NT2/D1 (cell line): ENCODE data around the gene LRRC26.
A peak's percentile ranks its signal among the peaks of the same experiment; 100 is the strongest.

Experiments
- DNase-seq: peaks from one replicate; pipeline ENCODE4 v3.0.0-alpha.2; 2011; ENCODE audit warnings: low read depth, low spot score
- H3K27me3 ChIP-seq: 2 replicates; pipeline ENCODE4 v1.6.0; 2011; ENCODE audit warnings: mild to moderate bottlenecking; ENCODE audit not compliant: insufficient read length, insufficient read depth
- H3K36me3 ChIP-seq: 2 replicates; pipeline ENCODE4 v1.6.1; 2011; ENCODE audit warnings: mild to moderate bottlenecking, low read length, mixed read lengths; ENCODE audit not compliant: insufficient read depth, insufficient read length
- H3K4me1 ChIP-seq: 2 replicates; pipeline ENCODE4 v1.5.1; 2011; ENCODE audit not compliant: insufficient read depth, insufficient read length
- H3K4me3 ChIP-seq: 2 replicates; pipeline ENCODE4 v1.5.1; 2011; ENCODE audit warnings: low read depth; ENCODE audit not compliant: insufficient read length
- H3K9ac ChIP-seq: 2 replicates; pipeline ENCODE4 v1.6.0; 2011; ENCODE audit warnings: low read depth; ENCODE audit not compliant: insufficient read length
- H3K9me3 ChIP-seq: 2 replicates; pipeline ENCODE4 v1.5.1; 2011; ENCODE audit warnings: mild to moderate bottlenecking, low read length; ENCODE audit not compliant: insufficient read depth
- SUZ12 ChIP-seq: IDR thresholded peaks from 2 replicates; pipeline ENCODE4 v1.6.1; 2011; ENCODE audit not compliant: insufficient read length, insufficient read depth; ENCODE audit errors: extremely low read depth
- YY1 ChIP-seq: IDR thresholded peaks from 2 replicates; pipeline ENCODE4 v1.6.1; 2011; ENCODE audit not compliant: insufficient read length, insufficient read depth
- ZNF274 ChIP-seq: IDR thresholded peaks from 2 replicates; pipeline ENCODE4 v1.6.1; 2011; ENCODE audit warnings: mild to moderate bottlenecking, low read depth, low read length

The LRRC26 gene

DNA sequence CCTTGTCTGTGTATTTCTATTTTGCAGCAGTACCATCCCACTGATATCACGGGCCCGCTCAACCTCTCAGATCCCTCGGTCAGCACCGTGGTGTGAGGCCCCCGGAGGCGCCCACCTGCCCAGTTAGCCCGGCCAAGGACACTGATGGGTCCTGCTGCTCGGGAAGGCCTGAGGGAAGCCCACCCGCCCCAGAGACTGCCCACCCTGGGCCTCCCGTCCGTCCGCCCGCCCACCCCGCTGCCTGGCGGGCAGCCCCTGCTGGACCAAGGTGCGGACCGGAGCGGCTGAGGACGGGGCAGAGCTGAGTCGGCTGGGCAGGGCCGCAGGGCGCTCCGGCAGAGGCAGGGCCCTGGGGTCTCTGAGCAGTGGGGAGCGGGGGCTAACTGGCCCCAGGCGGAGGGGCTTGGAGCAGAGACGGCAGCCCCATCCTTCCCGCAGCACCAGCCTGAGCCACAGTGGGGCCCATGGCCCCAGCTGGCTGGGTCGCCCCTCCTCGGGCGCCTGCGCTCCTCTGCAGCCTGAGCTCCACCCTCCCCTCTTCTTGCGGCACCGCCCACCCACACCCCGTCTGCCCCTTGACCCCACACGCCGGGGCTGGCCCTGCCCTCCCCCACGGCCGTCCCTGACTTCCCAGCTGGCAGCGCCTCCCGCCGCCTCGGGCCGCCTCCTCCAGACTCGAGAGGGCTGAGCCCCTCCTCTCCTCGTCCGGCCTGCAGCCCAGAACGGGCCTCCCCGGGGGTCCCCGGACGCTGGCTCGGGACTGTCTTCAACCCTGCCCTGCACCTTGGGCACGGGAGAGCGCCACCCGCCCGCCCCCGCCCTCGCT lies 1.9 kb downstream of the LRRC26 start:
- Histone ChIP-seq H3K4me3 (peak overlapping the region; percentile 4), H3K9me3 (no peaks in the 10 kb centered on the region), H3K36me3 (no peaks in the 10 kb centered on the region), H3K4me1 (peaks cover 33% of the 10 kb centered on the region), H3K9ac (peak overlapping the region; percentile 85), H3K27me3 (peaks cover 89% of the 10 kb centered on the region)
- TF ChIP-seq YY1: no peak
- peak; percentile 44 for TF ChIP-seq SUZ12
- no peak for DNase-seq

DNA sequence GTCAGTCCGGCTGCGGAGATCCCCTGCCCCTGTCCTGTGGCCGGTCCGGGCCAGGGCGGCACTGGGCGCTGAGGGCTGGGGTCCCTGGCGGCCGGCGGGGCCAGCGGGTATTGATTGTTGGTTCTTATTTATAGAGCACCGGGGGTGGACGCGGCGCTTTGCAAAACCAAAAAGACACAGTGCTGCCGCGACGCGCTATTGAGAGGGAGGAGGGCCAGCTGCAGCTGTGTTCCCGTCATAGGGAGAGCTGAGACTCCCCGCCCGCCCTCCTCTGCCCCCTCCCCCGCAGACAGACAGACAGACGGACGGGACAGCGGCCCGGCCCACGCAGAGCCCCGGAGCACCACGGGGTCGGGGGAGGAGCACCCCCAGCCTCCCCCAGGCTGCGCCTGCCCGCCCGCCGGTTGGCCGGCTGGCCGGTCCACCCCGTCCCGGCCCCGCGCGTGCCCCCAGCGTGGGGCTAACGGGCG lies 2.5 kb downstream of the LRRC26 start:
- no peak for TF ChIP-seq ZNF274
- no peak for TF ChIP-seq YY1
- TF ChIP-seq SUZ12: no peak
- H3K4me1 ChIP-seq: peaks cover 36% of the 10 kb centered on the region
- H3K27me3 ChIP-seq: peaks cover 95% of the 10 kb centered on the region
- H3K9me3 ChIP-seq: no peaks in the 10 kb centered on the region
- peak overlapping the region; percentile 79 for H3K9ac ChIP-seq
- no peaks in the 10 kb centered on the region for H3K36me3 ChIP-seq
- peak overlapping the region; percentile 4 for H3K4me3 ChIP-seq
- DNase-seq: no peak

DNA sequence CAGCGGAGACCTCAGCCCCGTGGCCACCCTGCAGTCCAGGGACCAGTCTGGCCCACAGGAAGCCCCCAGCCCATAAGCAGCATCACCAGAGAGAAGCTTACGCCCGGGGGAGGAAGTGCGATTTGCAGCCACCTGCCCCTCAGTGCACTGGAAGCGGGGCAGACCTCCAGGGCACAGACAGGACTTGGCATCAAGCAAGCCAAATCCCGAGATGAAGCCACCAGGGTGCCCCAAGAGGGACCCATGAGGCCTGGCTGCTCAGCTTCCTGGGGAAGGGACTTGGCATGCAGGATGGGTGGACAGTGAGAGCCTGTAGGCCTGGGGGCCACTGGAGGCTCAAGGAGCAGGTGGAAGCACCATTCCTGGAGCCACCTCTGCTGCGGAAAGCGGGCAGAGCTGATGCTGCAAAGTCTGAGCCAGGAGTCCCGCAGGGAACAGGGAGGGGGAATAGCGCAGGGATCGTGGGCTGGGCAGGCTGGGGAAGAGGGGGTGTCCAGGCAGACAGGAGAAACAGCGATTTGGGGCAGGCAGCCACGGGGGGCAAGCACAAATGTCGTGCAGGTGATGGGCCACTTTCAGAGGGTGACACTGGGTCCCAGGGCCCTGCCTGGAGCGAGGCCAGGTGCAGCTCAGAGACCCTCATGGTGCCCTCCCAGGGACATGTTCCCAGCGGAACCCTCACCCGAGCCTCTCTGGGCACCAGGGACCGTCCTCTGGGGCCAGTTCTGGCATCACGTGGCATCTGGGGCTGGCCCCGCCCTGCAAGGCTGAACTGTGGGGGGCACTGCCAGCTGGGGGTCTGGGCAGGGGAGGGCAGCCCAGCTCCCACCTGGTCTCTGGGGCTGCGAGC lies 3.2 kb downstream of the LRRC26 start:
- peak overlapping the region; percentile 21 for H3K9ac ChIP-seq
- H3K9me3 ChIP-seq: no peaks in the 10 kb centered on the region
- no peak overlapping the region for H3K4me3 ChIP-seq
- peaks cover 36% of the 10 kb centered on the region for H3K4me1 ChIP-seq
- DNase-seq: no peak
- no peak for TF ChIP-seq ZNF274
- TF ChIP-seq SUZ12: no peak
- TF ChIP-seq YY1: no peak
- peaks cover 98% of the 10 kb centered on the region for H3K27me3 ChIP-seq
- H3K36me3 ChIP-seq: no peaks in the 10 kb centered on the region

DNA sequence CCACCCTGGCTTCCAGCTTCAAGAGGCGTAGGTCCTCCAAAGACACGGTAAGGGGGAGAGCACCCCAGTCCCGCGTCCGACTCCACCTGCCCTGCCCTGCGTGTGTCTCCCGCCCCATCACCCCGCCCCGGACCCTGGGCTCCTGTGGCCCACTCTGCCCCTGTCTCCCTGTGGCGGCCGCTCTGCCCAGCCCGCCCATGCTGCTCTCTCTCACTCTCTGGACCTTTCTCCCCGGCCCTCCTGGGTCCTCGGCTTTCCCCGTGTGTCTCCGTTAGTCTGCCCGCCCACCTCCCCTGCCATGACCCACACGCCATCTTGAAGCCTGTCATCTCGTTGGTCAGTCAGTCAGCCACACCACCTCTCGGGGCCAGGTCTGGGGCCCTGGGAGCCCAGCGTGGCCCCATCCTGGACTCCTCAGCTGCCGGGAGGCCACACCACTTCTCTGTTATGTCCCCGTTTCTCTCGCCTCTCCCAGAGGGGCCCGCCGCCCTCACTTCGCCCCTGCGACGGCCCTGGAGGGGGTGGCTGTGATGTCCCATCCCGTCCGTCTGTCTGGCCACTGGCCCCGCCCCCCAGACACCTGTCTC lies 4.5 kb downstream of the LRRC26 start:
- H3K36me3 ChIP-seq: no peaks in the 10 kb centered on the region
- no peaks in the 10 kb centered on the region for H3K9me3 ChIP-seq
- H3K4me3 ChIP-seq: no peak overlapping the region
- H3K9ac ChIP-seq: no peak overlapping the region
- no peak for DNase-seq
- TF ChIP-seq ZNF274: no peak
- no peak for TF ChIP-seq SUZ12
- no peak for TF ChIP-seq YY1
- peaks cover 96% of the 10 kb centered on the region for H3K27me3 ChIP-seq
- H3K4me1 ChIP-seq: peaks cover 28% of the 10 kb centered on the region

DNA sequence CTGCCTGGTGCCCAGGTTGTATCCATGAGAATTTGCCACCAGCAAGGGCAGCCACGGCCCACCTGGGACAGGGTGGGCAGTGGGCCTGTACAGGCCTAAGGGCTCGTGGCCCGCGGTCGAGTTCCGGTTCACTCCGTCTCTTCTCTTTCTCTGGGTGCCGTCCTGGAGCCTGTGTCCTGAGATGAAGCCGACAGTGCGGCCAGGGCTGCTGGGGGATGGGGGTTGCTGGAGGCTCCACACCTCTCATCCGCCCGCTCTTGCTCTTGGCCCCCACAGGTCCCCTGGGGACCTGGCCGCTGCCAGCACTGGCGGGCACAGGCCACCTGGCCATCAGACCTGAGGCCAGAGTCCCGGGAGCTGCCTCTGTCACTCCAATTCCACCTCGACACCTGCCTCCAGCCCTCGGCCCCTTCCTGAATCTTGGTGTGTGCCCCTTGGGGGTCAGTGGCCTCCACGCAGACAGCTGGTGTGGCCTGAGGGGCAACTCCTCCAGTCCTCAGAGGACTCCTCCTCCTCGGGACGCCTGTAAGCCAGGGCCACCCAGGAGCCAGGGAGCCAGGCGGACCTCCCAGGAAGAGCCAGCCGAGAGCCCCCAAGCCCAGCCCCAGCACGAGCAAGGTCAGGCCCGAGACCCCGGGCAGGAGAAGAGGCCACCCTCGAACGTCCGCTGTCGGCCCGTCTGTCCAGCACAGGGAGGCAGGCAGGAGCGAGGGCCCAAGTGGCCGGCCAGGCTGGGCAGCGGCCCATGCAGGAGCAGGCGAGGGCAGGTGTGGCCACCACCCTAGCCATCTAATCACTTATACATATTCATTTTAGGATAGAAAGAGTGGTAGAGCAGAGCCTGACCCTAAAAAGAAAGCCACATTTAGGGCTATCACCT lies 5.2 kb downstream of the LRRC26 start:
- no peak for DNase-seq
- Histone ChIP-seq H3K27me3 (peaks cover 96% of the 10 kb centered on the region), H3K4me3 (no peak overlapping the region), H3K4me1 (peaks cover 27% of the 10 kb centered on the region), H3K9me3 (no peaks in the 10 kb centered on the region), H3K36me3 (no peaks in the 10 kb centered on the region), H3K9ac (peak overlapping the region; percentile 32)
- TF ChIP-seq YY1 (no peak), SUZ12 (no peak), ZNF274 (no peak)

DNA sequence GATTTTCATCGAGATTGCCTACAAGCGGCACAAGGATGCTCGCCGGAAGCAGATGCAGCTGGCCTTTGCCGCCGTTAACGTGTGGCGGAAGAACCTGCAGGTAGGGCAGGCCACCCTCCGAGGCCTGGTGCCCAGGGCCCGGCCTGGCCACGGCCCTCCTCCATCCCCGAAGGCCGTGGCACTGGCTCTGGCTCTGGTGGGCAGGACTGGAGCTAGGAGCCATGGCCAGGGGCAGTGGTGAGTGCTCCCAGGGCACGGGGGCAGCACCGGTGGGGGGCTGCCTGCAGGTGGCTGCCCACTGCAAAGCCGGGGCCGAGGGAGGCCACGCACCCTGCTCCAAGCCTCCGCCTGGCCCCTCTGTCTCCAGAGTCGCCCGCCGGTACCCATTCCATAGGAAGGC lies 6.0 kb downstream of the LRRC26 start:
- TF ChIP-seq ZNF274 (no peak), YY1 (no peak), SUZ12 (no peak)
- no peak overlapping the region for H3K4me3 ChIP-seq
- no peaks in the 10 kb centered on the region for H3K9me3 ChIP-seq
- H3K36me3 ChIP-seq: no peaks in the 10 kb centered on the region
- H3K9ac ChIP-seq: peak overlapping the region; percentile 32
- DNase-seq: no peak
- peaks cover 26% of the 10 kb centered on the region for H3K4me1 ChIP-seq
- H3K27me3 ChIP-seq: peaks cover 96% of the 10 kb centered on the region
